ENCODE data around the gene OR4N5.

- no peak for TF ChIP-seq POLR2AphosphoS5 (IDR thresholded peaks at IDR 0.05)
- no peak for TF ChIP-seq POLR2A (IDR thresholded peaks at IDR 0.05; ENCODE audit: low read depth)
- no peak for TF ChIP-seq CTCF (IDR thresholded peaks at IDR 0.05)
These were observed 28.2 kb upstream of the OR4N5 start, which contains the start of gene OR4K17 for GRCh38 chr14:20110438-20110837.

All from esophagus muscularis mucosa (tissue), 3 donors.